HepG2 (cell line): ENCODE results near the gene CRADD. TPM values are rescaled to one million over a fixed set of nuclear protein-coding genes. Genes with fewer than 3 reads are reported as not detected.

ENCODE experiments used
- CC2D1A ChIP-seq: sonication (generic); formaldehyde crosslinking; IDR thresholded peaks from 2 replicates; pipeline ENCODE4 v1.8.1; 2023; ENCODE audit warnings: mild to moderate bottlenecking, missing genetic modification reagents
- GPN1 ChIP-seq: sonication (generic); formaldehyde crosslinking; IDR thresholded peaks from 2 replicates; pipeline ENCODE4 v1.5.1; 2020; ENCODE audit warnings: missing genetic modification reagents, borderline replicate concordance
- HDAC1 ChIP-seq: sonication (generic); formaldehyde crosslinking; IDR thresholded peaks from 2 replicates; pipeline ENCODE4 v1.5.1; 2020; ENCODE audit warnings: mild to moderate bottlenecking, missing genetic modification reagents
- HOMEZ ChIP-seq: IDR thresholded peaks from 2 replicates; pipeline ENCODE4 v1.6.1; 2016; ENCODE audit warnings: low read depth
- KLF13 ChIP-seq: sonication (generic); formaldehyde crosslinking; IDR thresholded peaks from 2 replicates; pipeline ENCODE4 v1.4.0; 2020; ENCODE audit warnings: mild to moderate bottlenecking, missing genetic modification reagents
- NR3C1 ChIP-seq: sonication (generic); formaldehyde crosslinking; IDR thresholded peaks from 2 replicates; pipeline ENCODE4 v1.4.0; 2020; ENCODE audit warnings: missing genetic modification reagents
- PHF21A ChIP-seq: sonication (generic); formaldehyde crosslinking; IDR thresholded peaks from 2 replicates; pipeline ENCODE4 v1.5.0; 2020; ENCODE audit warnings: mild to moderate bottlenecking, missing genetic modification reagents
- PLRG1 ChIP-seq: fragments of 450-650 bp; conservative IDR thresholded peaks from 2 replicates; pipeline ENCODE4 v1.6.1; 2016
- RAD21 ChIP-seq: fragments of 450-650 bp; formaldehyde crosslinking; IDR thresholded peaks from 2 replicates; pipeline ENCODE4 v1.5.0; 2020; ENCODE audit warnings: mild to moderate bottlenecking
- SATB2 ChIP-seq: sonication (generic); formaldehyde crosslinking; IDR thresholded peaks from 2 replicates; pipeline ENCODE4 v1.5.0; 2020; ENCODE audit warnings: missing genetic modification reagents
- SNRNP70 ChIP-seq: fragments of 200-400 bp; formaldehyde crosslinking; IDR thresholded peaks from 2 replicates; pipeline ENCODE4 v1.6.1; 2017; ENCODE audit warnings: mild to moderate bottlenecking, low read depth, low read length, moderate library complexity
- TCF7 ChIP-seq: sonication (generic); IDR thresholded peaks from 2 replicates; pipeline ENCODE4 v1.6.1; 2016; ENCODE audit warnings: antibody characterized with exemption, low read depth
- TRIM22 ChIP-seq: fragments of 450-650 bp; IDR thresholded peaks from 2 replicates; pipeline ENCODE4 v1.6.1; 2017
- TRIM24 ChIP-seq: sonication (generic); formaldehyde crosslinking; IDR thresholded peaks from 2 replicates; pipeline ENCODE4 v1.8.0; 2022; ENCODE audit warnings: mild to moderate bottlenecking, missing genetic modification reagents
- YY1 ChIP-seq: IDR thresholded peaks from 2 replicates; pipeline ENCODE4 v1.6.1; 2011; ENCODE audit warnings: low read length, low read depth, moderate library complexity, mild to moderate bottlenecking; ENCODE audit not compliant: insufficient read depth, insufficient replicate concordance
- ZBTB7B ChIP-seq: sonication (generic); formaldehyde crosslinking; IDR thresholded peaks from 2 replicates; pipeline ENCODE4 v1.4.0; 2020; ENCODE audit warnings: missing genetic modification reagents
- ZNF33B ChIP-seq: sonication (generic); formaldehyde crosslinking; IDR thresholded peaks from 2 replicates; pipeline ENCODE4 v1.5.1; 2020; ENCODE audit warnings: mild to moderate bottlenecking, missing genetic modification reagents
- ZNF713 ChIP-seq: sonication (generic); formaldehyde crosslinking; IDR thresholded peaks from 2 replicates; pipeline ENCODE4 v1.4.0; 2020; ENCODE audit warnings: mild to moderate bottlenecking, missing genetic modification reagents
- ZNF792 ChIP-seq: IDR thresholded peaks from 2 replicates; pipeline ENCODE4 v1.6.1; 2016
- polyA plus RNA-seq, 8 experiments: library from polyadenylated mRNA; depleted of rRNA in 3 of 8; stranded (reverse) in 7 of 8; unstranded in 1 of 8; fragments of >200 nt; fragmentation: Illumina TruSeq in 4 of 8; extraction: Trizol in 4 of 8; gene quantifications; 2 replicates each; pipeline versions ENCODE4 v1.2.1 to v1.2.3, GENCODE V29; 2011 to 2016; ENCODE audit warnings: low read depth in 4 of 8, missing spikeins in 1 of 8, mixed read lengths in 1 of 8; ENCODE audit not compliant: insufficient read depth in 1 of 8
- total RNA-seq, 5 experiments: library from RNA; depleted of rRNA; stranded (reverse); fragments of >200 nt; fragmentation: Illumina TruSeq; extraction: Trizol; gene quantifications; 2 replicates each; pipeline ENCODE4 v1.2.3, GENCODE V29; 2016; ENCODE audit warnings: low read depth in 1 of 5
- TF ChIP-seq, protein P1 (sequence below): sonication (generic); formaldehyde crosslinking; IDR thresholded peaks from 2 replicates; pipeline ENCODE4 v1.9.0; 2022; ENCODE audit warnings: low read depth, missing genetic modification reagents
- TF ChIP-seq, protein P2 (sequence below): sonication (generic); formaldehyde crosslinking; IDR thresholded peaks from 2 replicates; pipeline ENCODE4 v1.4.0; 2020; ENCODE audit warnings: missing genetic modification reagents, mild to moderate bottlenecking, borderline replicate concordance
- TF ChIP-seq, protein P3 (sequence below), 2 experiments: IDR thresholded peaks; 2 replicates each; pipeline ENCODE4 v1.6.1; 2011 to 2012; ENCODE audit warnings: low read length in 2 of 2, borderline replicate concordance in 1 of 2, low read depth in 1 of 2, mild to moderate bottlenecking in 1 of 2, moderate library complexity in 1 of 2

CRADD gene
- total and polyA plus RNA-seq, 2 of the 13 experiments (the other 11 are each of a cell fraction or from before 2014, with no cell fraction given) = 12.4 to 18.8 TPM

DNA sequence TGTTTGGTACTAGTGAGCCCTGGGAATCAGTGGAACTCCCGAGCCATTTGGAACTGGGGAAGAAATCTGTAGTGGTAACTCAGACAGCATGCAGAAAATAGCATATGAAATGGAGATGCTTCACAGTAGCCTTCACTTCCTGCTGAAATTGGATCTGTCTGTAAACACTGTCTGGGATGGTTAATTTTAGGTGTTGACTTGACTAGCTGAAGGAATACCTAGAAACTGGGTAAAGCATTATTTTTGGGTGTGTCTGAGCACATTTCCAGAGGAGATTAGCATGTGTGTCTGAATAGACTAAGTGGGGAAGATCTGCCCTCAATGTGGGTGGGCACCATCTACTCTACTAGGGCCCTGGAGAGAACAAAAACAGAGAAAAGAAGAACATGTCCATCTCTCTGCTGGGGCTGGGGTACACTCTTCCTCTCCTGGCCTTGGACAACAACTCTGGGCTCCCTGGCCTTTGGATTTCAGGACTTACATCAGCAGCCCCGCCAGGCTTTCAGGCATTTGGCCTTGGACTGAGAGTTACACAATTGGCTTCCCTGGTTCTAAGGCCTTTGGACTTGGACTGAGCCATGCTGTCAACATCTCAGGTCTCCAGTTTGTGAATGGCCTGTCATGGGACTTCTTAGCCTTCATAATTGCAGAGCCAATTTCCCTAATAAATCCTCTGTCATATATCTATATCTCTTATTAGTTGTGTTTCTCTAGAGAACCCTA is 14.0 kb upstream of the CRADD start (continued):
- TF ChIP-seq, protein P1, sequence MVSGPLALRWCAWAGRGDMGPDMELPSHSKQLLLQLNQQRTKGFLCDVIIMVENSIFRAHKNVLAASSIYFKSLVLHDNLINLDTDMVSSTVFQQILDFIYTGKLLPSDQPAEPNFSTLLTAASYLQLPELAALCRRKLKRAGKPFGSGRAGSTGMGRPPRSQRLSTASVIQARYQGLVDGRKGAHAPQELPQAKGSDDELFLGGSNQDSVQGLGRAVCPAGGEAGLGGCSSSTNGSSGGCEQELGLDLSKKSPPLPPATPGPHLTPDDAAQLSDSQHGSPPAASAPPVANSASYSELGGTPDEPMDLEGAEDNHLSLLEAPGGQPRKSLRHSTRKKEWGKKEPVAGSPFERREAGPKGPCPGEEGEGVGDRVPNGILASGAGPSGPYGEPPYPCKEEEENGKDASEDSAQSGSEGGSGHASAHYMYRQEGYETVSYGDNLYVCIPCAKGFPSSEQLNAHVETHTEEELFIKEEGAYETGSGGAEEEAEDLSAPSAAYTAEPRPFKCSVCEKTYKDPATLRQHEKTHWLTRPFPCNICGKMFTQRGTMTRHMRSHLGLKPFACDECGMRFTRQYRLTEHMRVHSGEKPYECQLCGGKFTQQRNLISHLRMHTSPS (CRISPR knock-in tag) = no peak
- TF ChIP-seq SNRNP70 (no peak), GPN1 (CRISPR knock-in tag) (no peak), CC2D1A (CRISPR knock-in tag) (no peak), TRIM24 (peak; percentile 99), PHF21A (CRISPR knock-in tag) (no peak), HOMEZ (CRISPR knock-in tag) (peak; percentile 99), ZNF33B (CRISPR knock-in tag) (0 out of 2 replicates have a peak, but pooled peaks have one; percentile 61), SATB2 (CRISPR knock-in tag) (no peak), ZBTB7B (CRISPR knock-in tag) (peak; percentile 55), HDAC1 (CRISPR knock-in tag) (peak; percentile 88), KLF13 (CRISPR knock-in tag) (no peak), YY1 (peak; percentile 49), TRIM22 (no peak), PLRG1 (no peak), ZNF713 (CRISPR knock-in tag) (no peak), NR3C1 (CRISPR knock-in tag) (no peak), RAD21 (peak; percentile 44; the same call in 1 of the 2 replicates), TCF7 (peak; percentile 51; the same call in 1 of the 2 replicates), ZNF792 (CRISPR knock-in tag) (peak; percentile 90)
- TF ChIP-seq, protein P2, sequence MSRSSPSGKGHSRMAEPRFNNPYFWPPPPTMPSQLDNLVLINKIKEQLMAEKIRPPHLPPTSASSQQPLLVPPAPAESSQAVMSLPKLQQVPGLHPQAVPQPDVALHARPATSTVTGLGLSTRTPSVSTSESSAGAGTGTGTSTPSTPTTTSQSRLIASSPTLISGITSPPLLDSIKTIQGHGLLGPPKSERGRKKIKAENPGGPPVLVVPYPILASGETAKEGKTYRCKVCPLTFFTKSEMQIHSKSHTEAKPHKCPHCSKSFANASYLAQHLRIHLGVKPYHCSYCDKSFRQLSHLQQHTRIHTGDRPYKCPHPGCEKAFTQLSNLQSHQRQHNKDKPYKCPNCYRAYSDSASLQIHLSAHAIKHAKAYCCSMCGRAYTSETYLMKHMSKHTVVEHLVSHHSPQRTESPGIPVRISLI (CRISPR knock-in tag) = no peak
- TF ChIP-seq, protein P3, sequence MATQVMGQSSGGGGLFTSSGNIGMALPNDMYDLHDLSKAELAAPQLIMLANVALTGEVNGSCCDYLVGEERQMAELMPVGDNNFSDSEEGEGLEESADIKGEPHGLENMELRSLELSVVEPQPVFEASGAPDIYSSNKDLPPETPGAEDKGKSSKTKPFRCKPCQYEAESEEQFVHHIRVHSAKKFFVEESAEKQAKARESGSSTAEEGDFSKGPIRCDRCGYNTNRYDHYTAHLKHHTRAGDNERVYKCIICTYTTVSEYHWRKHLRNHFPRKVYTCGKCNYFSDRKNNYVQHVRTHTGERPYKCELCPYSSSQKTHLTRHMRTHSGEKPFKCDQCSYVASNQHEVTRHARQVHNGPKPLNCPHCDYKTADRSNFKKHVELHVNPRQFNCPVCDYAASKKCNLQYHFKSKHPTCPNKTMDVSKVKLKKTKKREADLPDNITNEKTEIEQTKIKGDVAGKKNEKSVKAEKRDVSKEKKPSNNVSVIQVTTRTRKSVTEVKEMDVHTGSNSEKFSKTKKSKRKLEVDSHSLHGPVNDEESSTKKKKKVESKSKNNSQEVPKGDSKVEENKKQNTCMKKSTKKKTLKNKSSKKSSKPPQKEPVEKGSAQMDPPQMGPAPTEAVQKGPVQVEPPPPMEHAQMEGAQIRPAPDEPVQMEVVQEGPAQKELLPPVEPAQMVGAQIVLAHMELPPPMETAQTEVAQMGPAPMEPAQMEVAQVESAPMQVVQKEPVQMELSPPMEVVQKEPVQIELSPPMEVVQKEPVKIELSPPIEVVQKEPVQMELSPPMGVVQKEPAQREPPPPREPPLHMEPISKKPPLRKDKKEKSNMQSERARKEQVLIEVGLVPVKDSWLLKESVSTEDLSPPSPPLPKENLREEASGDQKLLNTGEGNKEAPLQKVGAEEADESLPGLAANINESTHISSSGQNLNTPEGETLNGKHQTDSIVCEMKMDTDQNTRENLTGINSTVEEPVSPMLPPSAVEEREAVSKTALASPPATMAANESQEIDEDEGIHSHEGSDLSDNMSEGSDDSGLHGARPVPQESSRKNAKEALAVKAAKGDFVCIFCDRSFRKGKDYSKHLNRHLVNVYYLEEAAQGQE (IDR thresholded peaks at IDR 0.05; ENCODE audit: borderline replicate concordance in 1 of 2, low read depth in 1 of 2, low read length in 2 of 2) = peak in 1 of 2 experiments; percentile 48; a peak in 1 of 4 replicates
